Mesenchymal stem cell (in vitro differentiated cells and primary cell): ENCODE measurements around the gene DENND1C.

Experiments
- DNase-seq: peaks from one replicate; pipeline ENCODE4 v3.0.0-alpha.2; 2013
- H2AFZ ChIP-seq: one replicate; pipeline ENCODE4 v1.6.1; 2013; ENCODE audit warnings: low read depth, mild to moderate bottlenecking, control low read depth, inconsistent platforms, low read length, moderate library complexity
- H2AK5ac ChIP-seq: 2 replicates; pipeline ENCODE4 v1.6.1; 2013; ENCODE audit warnings: low read length, moderate library complexity, mild to moderate bottlenecking, inconsistent platforms; ENCODE audit not compliant: severe bottlenecking
- H2BK120ac ChIP-seq: one replicate; pipeline ENCODE4 v1.6.1; 2013; ENCODE audit warnings: low read depth, mild to moderate bottlenecking, inconsistent platforms, low read length, moderate library complexity
- H2BK12ac ChIP-seq, 2 experiments: one replicate each; pipeline ENCODE4 v1.6.1; 2013; ENCODE audit warnings: inconsistent platforms in 2 of 2, low read length in 2 of 2, mild to moderate bottlenecking in 2 of 2, moderate library complexity in 2 of 2, control low read depth in 1 of 2
- H2BK15ac ChIP-seq: one replicate; pipeline ENCODE4 v1.6.1; 2013; ENCODE audit warnings: mild to moderate bottlenecking, low read depth, inconsistent platforms; ENCODE audit not compliant: poor library complexity, severe bottlenecking
- H2BK5ac ChIP-seq: 2 replicates; pipeline ENCODE4 v1.6.1; 2013; ENCODE audit warnings: low read depth, mild to moderate bottlenecking, low read length, control low read depth, inconsistent platforms; ENCODE audit not compliant: poor library complexity, severe bottlenecking
- H3K14ac ChIP-seq, 2 experiments: one replicate each; pipeline ENCODE4 v1.6.1; 2013; ENCODE audit warnings: inconsistent platforms in 2 of 2, low read length in 2 of 2, control low read depth in 1 of 2, mild to moderate bottlenecking in 1 of 2, moderate library complexity in 1 of 2
- H3K18ac ChIP-seq, 2 experiments: one replicate each; pipeline ENCODE4 v1.6.1; 2013; ENCODE audit warnings: inconsistent platforms in 2 of 2, low read length in 2 of 2, control low read depth in 1 of 2, low read depth in 1 of 2, mild to moderate bottlenecking in 1 of 2
- H3K23ac ChIP-seq, 2 experiments: one replicate each; pipeline ENCODE4 v1.6.1; 2013; ENCODE audit warnings: inconsistent platforms in 2 of 2, low read length in 2 of 2, mild to moderate bottlenecking in 2 of 2, moderate library complexity in 2 of 2, control low read depth in 1 of 2
- H3K27ac ChIP-seq: 2 replicates; pipeline ENCODE4 v1.5.1; 2013; ENCODE audit warnings: mild to moderate bottlenecking, moderate library complexity, low read length, control low read depth, inconsistent platforms; ENCODE audit not compliant: poor library complexity, severe bottlenecking
- H3K27me3 ChIP-seq, 2 experiments: 2 replicates each; pipeline versions ENCODE4 v1.6.1 to v1.7.0; 2013; ENCODE audit warnings: low read length in 2 of 2, mild to moderate bottlenecking in 2 of 2, moderate library complexity in 2 of 2, control low read depth in 1 of 2, inconsistent platforms in 1 of 2; ENCODE audit not compliant: control insufficient read depth in 1 of 2, insufficient read depth in 1 of 2
- H3K36me3 ChIP-seq, 2 experiments: 2 replicates each; pipeline versions ENCODE4 v1.6.1 to v1.7.0; 2013; ENCODE audit warnings: low read length in 2 of 2, control low read depth in 1 of 2, inconsistent platforms in 1 of 2, low read depth in 1 of 2, mild to moderate bottlenecking in 1 of 2; ENCODE audit not compliant: insufficient read depth in 2 of 2, control insufficient read depth in 1 of 2
- H3K4ac ChIP-seq, 2 experiments: one replicate each; pipeline ENCODE4 v1.6.1; 2013; ENCODE audit warnings: inconsistent platforms in 2 of 2, low read length in 2 of 2, mild to moderate bottlenecking in 2 of 2, moderate library complexity in 2 of 2, control low read depth in 1 of 2, low read depth in 1 of 2
- H3K4me1 ChIP-seq: 2 replicates; pipeline ENCODE4 v1.6.1; 2013; ENCODE audit warnings: low read depth, low read length, control low read depth; ENCODE audit not compliant: control insufficient read depth, insufficient read depth
- H3K4me2 ChIP-seq: 2 replicates; pipeline ENCODE4 v1.6.1; 2013; ENCODE audit warnings: low read length, mild to moderate bottlenecking, inconsistent platforms; ENCODE audit not compliant: poor library complexity, severe bottlenecking
- H3K4me3 ChIP-seq, 2 experiments: 2 replicates each; pipeline versions ENCODE4 v1.5.1 to v1.7.0; 2013; ENCODE audit warnings: low read length in 2 of 2, mild to moderate bottlenecking in 2 of 2, control low read depth in 1 of 2, low read depth in 1 of 2; ENCODE audit not compliant: insufficient read depth in 1 of 2
- H3K79me1 ChIP-seq: replicated peaks from 2 replicates; pipeline ENCODE4 v1.6.1; 2013; ENCODE audit warnings: mild to moderate bottlenecking, control low read depth, low read length, inconsistent platforms; ENCODE audit not compliant: poor library complexity, severe bottlenecking
- H3K9ac ChIP-seq: 2 replicates; pipeline ENCODE4 v1.7.0; 2013; ENCODE audit warnings: mild to moderate bottlenecking, low read length, moderate library complexity
- H3K9me3 ChIP-seq: 2 replicates; pipeline ENCODE4 v1.7.0; 2013; ENCODE audit warnings: mild to moderate bottlenecking, low read length; ENCODE audit not compliant: control insufficient read depth
- H4K8ac ChIP-seq: one replicate; pipeline ENCODE4 v1.6.1; 2013; ENCODE audit warnings: inconsistent platforms, mild to moderate bottlenecking, low read length, moderate library complexity
- H4K91ac ChIP-seq: one replicate; pipeline ENCODE4 v1.6.1; 2013; ENCODE audit warnings: mild to moderate bottlenecking, low read length, inconsistent platforms
- WGBS: methylation state at CpG from one replicate; pipeline ENCODE4 v1.1.7; 2013; ENCODE audit warnings: mixed read lengths; 5-methylcytosine and 5-hydroxymethylcytosine counted together

The DENND1C gene

GRCh38 chr19:6473647-6474046 is 7.9 kb downstream of the DENND1C start:
- no peak overlapping the region for H3K27ac ChIP-seq
- WGBS: 52% methylated on average over 6 of the region's 9 CpGs
- H3K9ac ChIP-seq: no peak overlapping the region
- no peak overlapping the region for H3K14ac ChIP-seq
- no peak overlapping the region for H4K8ac ChIP-seq
- H3K4me2 ChIP-seq: no peak overlapping the region
- H2BK15ac ChIP-seq: no peak overlapping the region
- H2AK5ac ChIP-seq: no peak overlapping the region
- H3K79me1 ChIP-seq: no peaks in the 10 kb centered on the region
- H3K23ac ChIP-seq: no peak overlapping the region
- peaks cover 0 to under 1% of the 10 kb centered on the region in 2 experiments for H3K36me3 ChIP-seq
- H3K4me3 ChIP-seq: no peak overlapping the region
- no peak overlapping the region for H3K4ac ChIP-seq
- H2BK12ac ChIP-seq: no peak overlapping the region
- no peak overlapping the region for H3K18ac ChIP-seq
- no peak overlapping the region for H2BK120ac ChIP-seq
- no peaks in the 10 kb centered on the region for H3K9me3 ChIP-seq
- H3K4me1 ChIP-seq: peaks cover 21% of the 10 kb centered on the region
- no peak overlapping the region for H4K91ac ChIP-seq
- H3K27me3 ChIP-seq: peaks cover 19 to 50% of the 10 kb centered on the region in 2 experiments
- H2AFZ ChIP-seq: no peak overlapping the region
- DNase-seq: no peak
- no peak overlapping the region for H2BK5ac ChIP-seq

GRCh38 chr19:6472713-6473112 is 8.9 kb downstream of the DENND1C start:
- Histone ChIP-seq H3K27me3 (peaks cover 20 to 59% of the 10 kb centered on the region in 2 experiments), H2BK5ac (no peak overlapping the region), H3K23ac (no peak overlapping the region), H2BK12ac (no peak overlapping the region), H3K4ac (no peak overlapping the region), H3K9me3 (no peaks in the 10 kb centered on the region), H3K79me1 (no peaks in the 10 kb centered on the region), H2AK5ac (no peak overlapping the region), H3K9ac (no peak overlapping the region), H3K4me3 (no peak overlapping the region), H3K18ac (no peak overlapping the region), H3K27ac (no peak overlapping the region), H3K36me3 (peaks cover 0 to 9% of the 10 kb centered on the region in 2 experiments), H4K8ac (no peak overlapping the region), H4K91ac (no peak overlapping the region), H3K4me1 (peaks cover 21% of the 10 kb centered on the region), H2BK15ac (no peak overlapping the region), H2AFZ (no peak overlapping the region), H3K4me2 (no peak overlapping the region), H2BK120ac (no peak overlapping the region), H3K14ac (no peak overlapping the region)
- 69% methylated on average over 4 of the region's 4 CpGs for WGBS
- DNase-seq: no peak

- Histone ChIP-seq H2AK5ac (no peak overlapping the region), H3K4me1 (peaks cover 9% of the 10 kb centered on the region), H3K23ac (no peak overlapping the region), H3K4me3 (no peak overlapping the region), H2BK15ac (no peak overlapping the region), H2BK5ac (no peak overlapping the region), H3K4ac (no peak overlapping the region), H4K8ac (no peak overlapping the region), H3K9me3 (no peaks in the 10 kb centered on the region), H3K4me2 (no peak overlapping the region), H3K18ac (no peak overlapping the region), H3K14ac (no peak overlapping the region), H3K27me3 (peaks cover 20 to 63% of the 10 kb centered on the region in 2 experiments), H3K27ac (no peak overlapping the region), H2BK12ac (no peak overlapping the region), H3K9ac (no peak overlapping the region), H2AFZ (no peak overlapping the region), H4K91ac (no peak overlapping the region), H2BK120ac (no peak overlapping the region), H3K36me3 (peaks cover 0 to 17% of the 10 kb centered on the region in 2 experiments), H3K79me1 (no peaks in the 10 kb centered on the region)
- 80% methylated on average over 13 of the region's 14 CpGs for WGBS
- DNase-seq: no peak
Measured at GRCh38 chr19:6471076-6471475, 10.5 kb downstream of the DENND1C start.

GRCh38 chr19:6470173-6470572 is 11.4 kb downstream of the DENND1C start:
- no peak overlapping the region for H3K4ac ChIP-seq

More at GRCh38 chr19:6470173-6470572, 11.4 kb downstream of the DENND1C start:
- Histone ChIP-seq H3K23ac (no peak overlapping the region), H2BK5ac (no peak overlapping the region), H3K9me3 (no peaks in the 10 kb centered on the region), H2AFZ (no peak overlapping the region), H2AK5ac (no peak overlapping the region), H3K9ac (no peak overlapping the region), H3K14ac (no peak overlapping the region), H3K18ac (no peak overlapping the region), H3K27ac (no peak overlapping the region), H2BK12ac (no peak overlapping the region), H4K91ac (no peak overlapping the region), H2BK15ac (no peak overlapping the region), H3K4me1 (peaks cover 1% of the 10 kb centered on the region), H4K8ac (no peak overlapping the region), H3K4me2 (no peak overlapping the region), H3K27me3 (peaks cover 11 to 61% of the 10 kb centered on the region in 2 experiments), H2BK120ac (no peak overlapping the region), H3K4me3 (no peak overlapping the region), H3K79me1 (no peaks in the 10 kb centered on the region), H3K36me3 (peaks cover 0 to 19% of the 10 kb centered on the region in 2 experiments)
- no peak for DNase-seq
- WGBS: 85% methylated on average over 8 of the region's 8 CpGs
